H1 (cell line): ENCODE results near the gene ELMOD1. TPM values are rescaled to one million over a fixed set of nuclear protein-coding genes. Genes with fewer than 3 reads are reported as not detected.
A peak's percentile ranks its signal among the peaks of the same experiment; 100 is the strongest.

Experiments
- CEBPB ChIP-seq: IDR thresholded peaks from 2 replicates; pipeline ENCODE4 v1.6.1; 2012; ENCODE audit warnings: low read depth, low read length
- CHD7 ChIP-seq: fragments of 300-600 bp; sonication (generic); IDR thresholded peaks from 2 replicates; pipeline ENCODE4 v1.7.1; 2012; ENCODE audit warnings: low read length, moderate library complexity, mild to moderate bottlenecking, inconsistent platforms; ENCODE audit not compliant: insufficient replicate concordance
- HDAC2 ChIP-seq, 2 experiments: fragments of 300-600 bp in 1 of 2; sonication (generic) in 1 of 2; IDR thresholded peaks; 2 replicates each; pipeline ENCODE4 v1.6.1; 2011 to 2012; ENCODE audit warnings: low read depth in 2 of 2, low read length in 2 of 2, mild to moderate bottlenecking in 2 of 2, moderate library complexity in 2 of 2, borderline replicate concordance in 1 of 2, inconsistent platforms in 1 of 2
- RAD21 ChIP-seq, 2 experiments: IDR thresholded peaks in 1 of 2; conservative IDR thresholded peaks in 1 of 2; 2 replicates each; pipeline ENCODE4 v1.6.1; 2011; ENCODE audit warnings: low read depth in 2 of 2, low read length in 2 of 2, improper control_type of control experiment in 1 of 2, inconsistent platforms in 1 of 2, mild to moderate bottlenecking in 1 of 2, moderate library complexity in 1 of 2
- SIX5 ChIP-seq: IDR thresholded peaks from 2 replicates; pipeline ENCODE4 v1.6.1; 2011; ENCODE audit warnings: mild to moderate bottlenecking, low read depth, low read length
- TAF1 ChIP-seq: IDR thresholded peaks from 2 replicates; pipeline ENCODE4 v1.6.1; 2011; ENCODE audit warnings: mild to moderate bottlenecking, low read depth, low read length
- TBP ChIP-seq: IDR thresholded peaks from 2 replicates; pipeline ENCODE4 v1.6.1; 2011; ENCODE audit warnings: low read depth, low read length, improper control_type of control experiment
- polyA plus RNA-seq, 7 experiments: library from polyadenylated mRNA; depleted of rRNA in 3 of 7; stranded (reverse) in 5 of 7; unstranded in 2 of 7; fragments of >200 nt in 5 of 7; fragments of 200-250 nt in 2 of 7; gene quantifications; 1 replicate in 5 of 7; 2 replicates in 1 of 7; 4 replicates in 1 of 7; pipeline versions ENCODE4 v1.2.1 to v1.2.3, GENCODE V29; 2011 to 2013; ENCODE audit warnings: missing spikeins in 2 of 7, mixed read lengths in 2 of 7
- total RNA-seq: library from RNA; stranded (reverse); fragmentation: NEBNext Ultra II Directional; extraction: Animal tissue kit (Norgen Biotek cat#: 25700); gene quantifications from 2 replicates; pipeline ENCODE4 v1.2.1, GENCODE V29; 2021
- TF ChIP-seq, protein P1 (sequence below): IDR thresholded peaks from 2 replicates; pipeline ENCODE4 v1.6.1; 2012; ENCODE audit warnings: low read length, inconsistent platforms

ELMOD1 gene
- total and polyA plus RNA-seq, 2 of the 8 experiments (the other 6 are each of a cell fraction or from before 2014, with no cell fraction given), result 0.47 to 1.6 TPM

GRCh38 chr11:107609400-107610218 lies 18.7 kb downstream of the ELMOD1 start (continued):
- peak; percentile 20 for TF ChIP-seq CHD7
- TF ChIP-seq HDAC2 (IDR thresholded peaks at IDR 0.05; ENCODE audit: borderline replicate concordance in 1 of 2, low read depth in 2 of 2, low read length in 2 of 2), result no peak
- TF ChIP-seq TAF1, result no peak
- no peak for TF ChIP-seq RAD21 (IDR thresholded peaks at IDR 0.05 in 1 of 2, conservative IDR thresholded peaks at IDR 0.05 in 1 of 2; ENCODE audit: low read depth in 2 of 2, low read length in 2 of 2)
- no peak for TF ChIP-seq SIX5
- no peak for TF ChIP-seq CEBPB
- TF ChIP-seq, protein P1, sequence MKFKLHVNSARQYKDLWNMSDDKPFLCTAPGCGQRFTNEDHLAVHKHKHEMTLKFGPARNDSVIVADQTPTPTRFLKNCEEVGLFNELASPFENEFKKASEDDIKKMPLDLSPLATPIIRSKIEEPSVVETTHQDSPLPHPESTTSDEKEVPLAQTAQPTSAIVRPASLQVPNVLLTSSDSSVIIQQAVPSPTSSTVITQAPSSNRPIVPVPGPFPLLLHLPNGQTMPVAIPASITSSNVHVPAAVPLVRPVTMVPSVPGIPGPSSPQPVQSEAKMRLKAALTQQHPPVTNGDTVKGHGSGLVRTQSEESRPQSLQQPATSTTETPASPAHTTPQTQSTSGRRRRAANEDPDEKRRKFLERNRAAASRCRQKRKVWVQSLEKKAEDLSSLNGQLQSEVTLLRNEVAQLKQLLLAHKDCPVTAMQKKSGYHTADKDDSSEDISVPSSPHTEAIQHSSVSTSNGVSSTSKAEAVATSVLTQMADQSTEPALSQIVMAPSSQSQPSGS, result no peak
- no peak for TF ChIP-seq TBP
